GM21423 (cell line): ENCODE results near the gene MRO.
"Not testable (repeated sequence)": the region's sequence is repeated elsewhere in the genome, so short reads cannot be mapped to it uniquely, and the experiment has no call there.

Source experiments
- ATAC-seq: cut with Tn5 transposase; IDR thresholded peaks from one replicate; pipeline ENCODE4 v1.9.1; 2021; ENCODE audit warnings: mild to moderate bottlenecking, moderate library complexity; ENCODE audit not compliant: unreplicated experiment

Gene MRO

DNA sequence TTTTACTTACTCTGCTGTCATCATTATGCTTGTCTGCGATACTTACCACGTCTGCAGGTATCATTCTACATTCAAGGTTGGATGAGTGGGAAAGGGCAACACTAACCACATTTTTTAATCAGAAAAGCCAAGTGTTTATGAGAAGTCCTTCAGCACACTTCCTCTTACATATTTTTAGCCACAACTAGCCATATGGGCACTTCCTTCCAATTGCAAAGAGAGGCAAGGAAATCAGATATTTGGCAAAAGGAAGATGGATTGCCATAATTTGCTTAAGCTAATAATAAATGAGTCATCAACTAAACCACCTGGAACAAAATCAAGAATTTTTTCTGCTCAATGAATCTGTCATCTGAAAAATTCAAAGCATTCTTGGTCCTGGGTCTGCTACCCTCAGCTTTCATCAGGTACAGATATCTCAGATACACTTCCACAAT is 16.7 kb upstream of the MRO start:
- ATAC-seq = no peak

DNA sequence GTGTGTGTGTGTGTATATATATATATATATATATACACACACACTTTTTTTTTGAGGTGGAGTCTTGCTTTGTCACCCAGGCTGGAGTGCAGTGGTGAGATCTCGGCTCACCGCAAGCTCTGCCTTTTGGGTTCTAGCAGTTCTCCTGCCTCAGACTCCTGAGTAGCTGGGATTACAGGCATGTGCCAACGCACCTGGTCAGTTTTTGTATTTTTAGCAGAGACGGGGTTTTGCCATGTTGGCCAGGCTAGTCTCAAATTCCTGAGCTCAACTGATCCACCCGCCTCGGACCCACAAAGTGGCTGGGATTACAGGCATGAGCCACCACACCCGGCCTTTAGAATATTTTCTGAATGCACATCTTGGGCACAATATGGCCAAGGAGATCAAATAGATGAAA is 13.7 kb upstream of the MRO start:
- not testable (repeated sequence) for ATAC-seq

DNA sequence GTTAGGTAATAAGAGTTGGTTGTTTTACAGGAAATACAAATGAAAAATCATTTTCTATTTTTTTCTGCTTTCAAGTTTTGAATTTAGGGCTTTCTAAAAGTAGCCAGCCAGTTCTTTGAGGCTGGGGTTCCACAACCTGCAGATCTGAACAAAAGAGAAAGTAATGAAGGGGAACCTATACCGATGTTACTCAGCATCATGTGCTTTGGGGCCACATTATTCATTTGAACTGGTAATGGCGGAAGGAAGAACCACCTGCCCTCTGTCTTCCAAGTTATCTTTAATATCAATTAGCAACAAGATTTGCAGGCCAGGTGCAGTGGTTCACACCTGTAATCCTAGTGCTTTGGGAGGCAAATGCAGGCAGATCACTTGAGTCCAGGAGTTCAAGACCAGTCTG is 12.9 kb upstream of the MRO start:
- ATAC-seq = peak; percentile 54

DNA sequence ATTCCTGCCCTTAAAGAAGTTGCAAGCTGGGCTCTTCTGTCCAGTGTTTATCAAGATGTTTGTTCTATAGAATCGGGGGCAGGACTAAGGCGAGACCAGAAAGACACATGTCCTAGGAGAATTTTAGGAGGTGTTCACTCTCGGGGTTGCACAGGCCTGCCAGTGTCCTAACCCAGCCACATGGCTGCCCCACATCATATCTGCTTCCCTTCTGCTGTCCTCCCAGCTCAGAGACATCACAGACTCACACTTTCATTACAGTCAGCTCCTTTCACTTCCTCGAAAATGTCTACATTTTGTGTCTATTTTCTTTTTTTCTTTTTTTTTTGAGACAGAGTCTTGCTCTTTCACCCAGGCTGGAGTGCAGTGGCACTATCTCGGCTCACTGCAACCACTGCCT is 10.7 kb upstream of the MRO start:
- peak; percentile 68 for ATAC-seq

DNA sequence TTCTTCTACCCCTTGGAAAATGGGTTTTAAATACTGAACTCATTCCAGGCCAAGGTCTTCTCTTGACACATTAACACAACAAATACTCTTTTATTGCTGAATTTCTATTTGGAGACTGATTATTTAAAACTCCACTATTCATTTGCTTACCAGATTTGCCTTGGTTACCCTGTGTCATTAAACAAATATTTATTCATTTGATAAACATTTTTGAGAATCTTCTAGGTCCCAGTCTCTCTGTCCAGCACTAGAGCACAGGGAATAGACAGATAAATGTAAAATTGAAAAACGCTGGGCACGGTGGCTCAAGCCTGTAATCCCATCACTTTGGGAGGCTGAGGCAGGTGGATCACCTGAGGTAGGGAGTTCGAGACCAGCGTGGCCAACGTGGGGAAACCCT is 9.8 kb upstream of the MRO start:
- no peak for ATAC-seq

DNA sequence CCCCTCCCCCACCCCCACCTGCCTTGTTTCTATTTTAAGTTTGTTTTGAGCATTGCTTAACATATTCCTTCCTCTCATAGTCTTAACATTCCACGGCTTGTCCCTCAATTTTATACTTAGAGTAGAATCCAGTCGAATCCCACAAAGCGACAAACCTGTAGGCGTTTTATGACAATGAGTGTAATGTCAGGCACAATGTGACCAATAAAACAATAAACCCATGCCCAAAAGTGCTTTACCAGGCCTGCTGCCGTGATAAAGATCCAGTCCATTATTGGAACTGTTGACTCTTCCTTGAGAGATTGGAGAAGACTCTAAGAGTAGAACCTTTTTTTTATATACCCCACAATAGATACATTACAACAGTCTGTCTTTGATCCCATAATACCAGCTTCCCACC is 6.2 kb upstream of the MRO start:
- no peak for ATAC-seq

DNA sequence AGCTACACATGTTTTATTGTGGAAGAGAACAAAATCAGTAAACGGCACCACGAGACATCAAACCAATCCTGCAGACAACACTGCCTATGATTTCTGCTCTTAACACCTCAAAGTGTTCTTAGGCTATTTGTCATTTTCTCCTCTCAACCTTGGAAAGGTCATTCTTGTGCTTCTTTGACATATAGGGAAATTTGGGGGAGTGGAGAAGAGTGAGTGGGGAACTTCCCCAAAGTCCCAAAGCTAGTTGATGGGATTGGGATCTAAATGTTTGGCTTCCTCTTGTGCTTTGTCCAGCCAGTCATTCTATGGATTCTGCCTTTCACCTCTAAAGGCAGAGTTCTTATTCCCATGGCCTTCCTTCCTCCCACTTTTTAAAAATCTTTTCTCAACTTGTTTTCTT is 5.8 kb upstream of the MRO start:
- ATAC-seq = no peak

DNA sequence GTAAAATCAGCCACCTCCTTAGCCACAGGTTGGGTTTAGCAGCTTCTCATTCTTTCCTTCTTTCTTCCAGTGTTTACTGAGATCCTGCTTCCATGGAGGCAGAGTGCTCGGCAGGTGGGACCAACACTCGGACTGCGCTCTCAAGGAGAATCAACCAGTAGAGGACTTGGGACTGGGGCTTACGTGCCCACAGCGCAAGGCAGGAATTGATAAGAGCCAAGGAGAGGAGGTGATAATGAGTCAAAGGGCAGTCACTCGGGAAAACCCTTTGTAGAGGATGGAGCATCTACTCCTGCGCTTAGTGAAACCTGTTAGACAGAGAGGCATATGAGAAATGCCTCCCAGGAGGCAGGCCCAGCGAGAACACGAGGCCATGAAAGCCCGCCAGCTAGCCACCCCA is 2.9 kb upstream of the MRO start:
- ATAC-seq = no peak

DNA sequence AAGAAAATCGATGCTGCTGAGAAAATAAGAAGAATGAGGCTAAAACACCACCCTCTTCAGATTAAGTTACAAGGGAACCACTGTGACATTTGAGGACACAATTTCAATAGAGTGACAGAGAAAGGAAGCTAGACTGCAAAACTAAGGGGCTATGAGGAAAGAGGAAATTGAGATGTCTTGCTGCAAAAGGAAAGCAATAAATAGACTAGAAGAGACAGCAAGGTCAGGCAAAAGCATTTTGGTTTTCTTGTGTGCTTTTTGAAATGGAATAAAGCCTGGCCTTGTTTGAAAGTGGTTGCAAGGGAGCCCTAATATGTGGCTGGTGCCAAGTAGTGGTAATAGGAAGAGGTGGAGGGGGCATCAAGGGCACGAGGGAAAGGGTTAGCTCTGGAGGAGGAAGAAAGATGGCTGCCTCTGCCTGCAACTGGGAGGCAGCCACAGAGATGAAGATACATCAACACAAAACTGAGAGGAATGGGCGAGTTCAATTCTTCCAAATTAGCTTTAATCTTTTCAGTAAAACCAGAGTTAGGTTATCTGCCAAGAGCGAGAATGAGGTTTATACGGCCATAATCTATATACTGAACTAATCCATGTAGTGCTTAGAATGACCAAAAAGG is 1.2 kb upstream of the MRO start:
- no peak for ATAC-seq

DNA sequence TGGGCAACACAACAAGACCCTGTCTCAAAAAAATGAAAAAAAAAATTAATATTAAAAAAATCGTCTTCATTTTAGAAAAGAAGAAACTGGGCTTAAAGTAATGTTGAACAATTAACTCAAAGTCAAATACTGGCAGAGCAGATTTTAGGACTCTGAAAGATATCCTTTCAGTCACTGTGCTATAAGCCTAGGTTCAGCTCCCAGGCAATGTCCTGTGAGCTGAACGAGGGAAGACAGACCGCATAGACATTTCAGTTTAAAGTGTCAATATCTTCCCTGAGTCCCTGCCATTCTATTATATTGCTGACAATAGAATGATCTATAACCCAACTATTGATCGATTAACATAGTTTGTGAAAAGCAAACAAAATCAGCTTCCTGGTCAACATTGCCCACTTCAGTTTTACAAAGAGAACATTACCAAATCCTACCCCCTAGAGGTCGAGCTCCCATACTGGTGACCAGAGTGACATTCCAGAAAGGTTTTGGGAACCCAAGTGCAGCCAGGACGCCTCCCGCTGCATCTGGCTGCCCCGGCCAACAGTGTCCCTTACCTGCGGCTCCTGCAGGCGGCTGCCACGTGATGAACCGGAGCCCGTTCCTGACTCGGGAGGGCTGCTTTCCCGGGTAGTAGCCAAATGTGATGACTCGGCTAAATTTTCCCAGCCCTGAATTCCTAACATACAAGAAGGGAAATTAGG is 639 bp downstream of the MRO start:
- ATAC-seq = no peak

DNA sequence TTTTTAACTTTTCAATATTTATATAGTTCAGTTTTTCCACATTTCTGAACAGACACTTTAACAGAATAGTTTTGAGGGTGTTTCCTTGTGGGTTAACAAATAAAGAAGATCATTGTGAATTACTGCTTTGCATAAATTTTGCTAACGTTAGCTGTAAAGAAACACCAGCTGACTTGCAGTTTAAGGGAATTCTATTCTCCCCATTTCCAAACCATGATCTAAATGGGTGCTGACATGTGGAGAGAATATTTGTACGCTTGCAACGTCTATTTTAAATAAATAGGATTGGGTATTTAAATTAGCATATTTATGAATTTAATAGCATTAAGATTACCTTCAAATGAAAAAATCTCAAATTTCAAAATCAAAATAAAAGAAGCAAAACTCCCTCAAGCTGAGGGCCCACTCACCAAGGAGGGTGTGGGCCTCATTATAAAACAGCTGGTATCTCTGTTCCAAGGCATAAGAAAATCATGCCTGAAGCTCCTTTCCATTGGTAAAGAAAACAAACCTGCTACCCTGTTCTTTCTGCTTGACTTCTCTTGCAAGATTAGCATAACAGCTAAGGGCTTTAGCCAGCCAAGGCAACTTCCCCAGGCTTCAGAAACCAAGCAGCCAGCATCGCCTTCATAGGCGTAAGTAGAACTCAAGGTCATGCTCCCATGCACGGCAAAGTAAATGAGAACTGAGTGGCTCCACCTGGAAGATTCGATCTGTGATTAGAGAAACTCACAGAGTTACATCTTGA is 3.2 kb downstream of the MRO start:
- no peak for ATAC-seq

DNA sequence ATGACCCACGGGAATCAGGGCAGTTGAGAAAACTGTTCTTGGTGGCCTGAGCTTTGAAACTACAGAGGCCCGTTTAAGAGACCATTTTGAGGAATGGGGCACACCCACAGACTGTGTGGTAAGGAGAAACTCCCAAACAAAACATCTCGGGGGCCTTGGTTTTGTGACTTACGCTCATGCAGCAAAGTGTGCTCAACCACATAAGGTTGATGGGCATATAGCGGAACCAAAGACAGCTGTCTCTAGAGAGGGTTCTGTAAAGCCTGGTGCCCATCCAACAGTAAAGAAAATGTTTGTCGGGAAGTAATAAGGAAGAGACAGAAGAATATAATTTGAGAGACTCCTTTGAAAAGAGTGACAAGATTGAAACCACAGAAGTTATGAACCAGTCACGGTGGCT is 5.4 kb downstream of the MRO start:
- ATAC-seq = no peak

DNA sequence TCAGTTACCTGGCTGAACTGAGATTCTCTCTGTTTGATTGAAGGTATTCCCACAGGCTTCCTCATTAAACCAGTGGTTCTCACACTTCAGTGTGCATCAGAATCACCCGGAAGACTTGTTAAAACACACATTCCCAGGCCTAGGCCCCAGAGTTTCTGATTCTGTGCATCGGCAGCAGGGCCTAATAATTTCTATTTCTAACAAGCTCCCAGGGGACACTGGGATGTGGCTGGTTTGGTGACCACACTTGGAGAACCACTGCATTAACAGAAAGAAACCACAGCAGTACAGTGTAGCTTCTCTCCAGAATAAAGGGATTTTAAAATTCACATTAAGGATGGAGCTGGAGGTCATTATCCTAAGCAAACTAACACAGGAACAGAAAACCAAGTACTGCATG is 6.5 kb downstream of the MRO start:
- no peak for ATAC-seq

DNA sequence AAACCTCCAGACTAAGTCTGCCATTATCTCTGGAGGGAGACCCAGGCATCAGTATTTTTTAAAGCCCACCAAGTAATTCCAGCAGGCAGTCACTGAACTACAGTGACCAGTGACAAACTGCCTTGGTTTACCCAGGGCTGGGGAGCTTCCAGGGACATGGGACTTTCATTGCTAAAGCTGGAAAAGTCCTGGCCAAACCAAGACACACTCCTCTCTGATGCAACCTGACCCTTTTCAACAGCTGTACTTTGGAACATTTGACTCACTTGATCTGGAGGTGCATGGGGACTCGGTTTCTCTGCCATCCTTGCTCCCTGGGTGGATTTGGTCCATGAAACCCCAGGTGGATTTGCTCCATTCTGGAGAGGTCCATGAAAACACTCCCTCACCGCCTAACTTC is 7.0 kb downstream of the MRO start:
- no peak for ATAC-seq

DNA sequence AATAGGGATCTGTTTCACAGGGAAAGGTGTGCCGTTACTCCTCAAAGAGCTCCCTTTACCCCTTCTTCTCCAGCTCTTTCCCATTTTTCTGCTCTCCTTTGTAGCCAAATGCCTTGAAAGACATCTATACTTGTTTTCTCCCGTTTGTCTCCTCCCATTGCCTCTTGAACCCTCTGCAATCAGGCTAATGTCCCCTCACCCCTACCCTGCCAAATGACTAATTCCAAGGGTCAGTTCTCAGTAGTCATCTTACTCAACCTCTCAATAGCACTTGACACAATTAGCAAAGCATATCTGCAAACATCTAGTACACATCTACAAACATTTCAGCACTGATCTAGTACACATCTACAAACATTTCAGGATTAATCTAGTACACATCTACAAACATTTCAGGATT is 12.6 kb downstream of the MRO start:
- no peak for ATAC-seq

DNA sequence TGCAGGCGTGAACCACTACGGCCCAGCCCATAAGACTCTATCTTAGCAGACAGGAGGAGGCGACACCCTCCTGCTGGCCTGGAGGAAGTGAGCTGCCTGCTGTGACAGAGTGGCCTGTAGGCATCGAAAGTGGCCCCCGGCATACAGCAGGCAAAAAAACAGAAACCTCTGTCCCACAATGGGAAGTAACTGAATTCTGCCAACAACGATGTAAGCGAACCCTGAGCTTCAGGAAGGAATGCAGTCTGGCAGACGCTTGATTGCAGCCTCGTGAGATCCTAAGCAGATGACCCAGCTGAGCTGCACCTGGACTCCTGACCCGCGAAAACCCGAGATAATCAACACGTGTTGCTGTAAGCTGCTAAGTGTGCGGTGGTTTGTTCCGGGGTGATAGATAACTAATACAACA is 13.6 kb downstream of the MRO start:
- peak; percentile 62 for ATAC-seq

DNA sequence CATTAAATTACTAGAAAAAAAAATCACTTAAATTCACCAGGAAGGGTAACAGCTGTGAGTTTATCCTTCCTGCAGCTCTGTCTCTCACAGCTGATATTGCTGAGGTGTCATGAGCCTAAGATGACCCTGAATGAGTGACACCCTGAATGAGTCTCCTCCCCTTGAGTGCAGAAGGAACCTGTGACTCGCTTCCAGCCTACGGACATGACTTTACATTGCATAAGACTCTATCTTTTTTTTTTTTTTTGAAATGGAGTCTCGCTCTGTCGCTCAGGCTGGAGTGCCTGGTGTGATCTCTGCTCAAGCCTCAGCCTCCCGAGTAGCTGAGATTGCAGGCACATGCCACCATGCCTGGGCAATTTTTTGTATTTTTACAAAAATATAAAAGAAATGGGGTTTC is 14.1 kb downstream of the MRO start:
- no peak for ATAC-seq

DNA sequence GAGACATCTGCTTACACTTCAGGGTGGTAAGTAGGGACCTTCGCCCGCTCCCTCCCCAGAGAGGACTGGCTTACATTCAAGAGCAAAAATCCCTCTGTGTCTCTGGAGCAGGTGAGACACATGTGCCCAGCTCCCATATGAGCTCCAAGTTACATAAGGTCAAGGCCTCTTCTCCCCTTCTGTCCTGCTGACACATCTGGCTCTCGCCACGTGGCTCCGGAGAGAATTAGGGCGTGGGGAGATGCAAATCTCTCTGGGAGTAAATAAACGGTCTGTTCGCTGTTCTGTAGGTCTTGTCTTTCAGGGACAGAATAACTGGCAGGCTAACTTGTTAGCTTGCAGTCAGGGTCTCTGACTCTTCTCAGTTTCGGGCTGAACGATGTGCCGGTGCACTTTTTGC is 16.2 kb downstream of the MRO start:
- ATAC-seq = no peak

DNA sequence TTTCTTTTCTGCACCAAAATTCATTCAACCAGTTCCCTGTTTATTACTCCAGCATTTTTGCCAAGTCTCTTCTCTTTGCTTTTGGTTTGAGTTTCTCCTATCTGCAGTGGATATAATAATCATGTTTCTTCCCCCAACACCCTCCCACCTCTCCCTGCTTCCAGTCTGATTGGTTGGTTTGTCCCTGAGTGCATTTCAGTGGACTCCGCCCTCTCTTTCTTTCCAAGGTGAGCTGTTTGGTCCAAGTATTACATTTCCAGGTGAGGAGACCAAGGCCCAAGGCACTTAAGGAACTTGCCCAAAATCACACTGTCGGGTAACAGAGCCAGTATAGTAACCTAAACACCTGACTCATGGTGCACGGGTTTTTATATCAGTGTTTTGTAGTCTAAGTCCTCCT is 17.7 kb downstream of the MRO start:
- no peak for ATAC-seq

DNA sequence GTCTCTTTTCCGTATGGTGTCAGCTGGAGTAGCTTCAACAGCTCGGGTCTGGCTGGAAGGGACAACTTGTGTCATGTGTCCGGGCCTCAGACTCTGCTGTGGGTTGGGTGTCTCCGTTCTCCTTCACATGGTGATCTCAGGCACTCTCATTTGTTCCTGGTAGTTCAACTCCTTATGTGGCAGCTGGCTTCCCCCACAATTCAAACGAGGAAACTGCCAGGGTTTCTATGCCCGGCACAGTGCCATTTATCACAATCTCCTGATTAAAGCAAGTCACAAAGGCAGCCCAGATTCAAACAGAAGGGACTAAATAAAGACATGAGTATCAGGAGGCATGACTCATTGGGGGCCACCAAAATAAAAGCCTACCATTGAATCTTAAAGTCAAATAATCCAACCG is 22.7 kb downstream of the MRO start:
- no peak for ATAC-seq

DNA sequence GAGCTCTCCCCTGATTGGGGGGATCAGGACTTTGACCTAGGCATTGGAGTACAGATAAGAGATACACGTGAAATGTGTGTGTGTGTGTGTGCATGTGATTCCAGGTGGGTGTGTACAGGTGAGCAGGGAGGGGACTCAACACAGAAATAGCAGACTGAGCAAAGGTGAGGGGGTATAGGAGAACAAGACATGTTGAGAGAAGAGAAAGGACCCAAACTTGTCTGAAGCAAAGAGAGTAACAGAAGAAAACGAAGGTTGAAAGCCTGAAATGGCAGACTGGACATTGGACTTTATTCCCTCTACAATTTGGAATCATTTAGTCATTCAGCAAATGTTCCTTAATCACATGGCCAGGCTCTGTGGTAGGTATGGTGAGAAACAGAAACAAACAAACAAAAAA is 23.3 kb downstream of the MRO start:
- ATAC-seq = no peak
